Neural crest cell (in vitro differentiated cells): ENCODE results near the gene SLC2A9. TPM values are rescaled to one million over a fixed set of nuclear protein-coding genes. Genes with fewer than 3 reads are reported as not detected.

Source experiments
- DNase-seq: peaks from one replicate; pipeline ENCODE4 v3.0.0; 2021; ENCODE audit warnings: low read depth, mixed read lengths, low spot score
- H3K27ac Mint-ChIP-seq: one replicate; pipeline ENCODE4 v1.8.0; 2021; ENCODE audit warnings: mild to moderate bottlenecking, mixed read lengths; ENCODE audit not compliant: unreplicated experiment
- H3K27me3 Mint-ChIP-seq: 2 replicates; pipeline ENCODE4 v1.8.0; 2021; ENCODE audit warnings: low read depth, mild to moderate bottlenecking, mixed read lengths
- H3K36me3 Mint-ChIP-seq: 2 replicates; pipeline ENCODE4 v1.8.0; 2021; ENCODE audit warnings: low read depth, mild to moderate bottlenecking, mixed read lengths
- H3K4me1 Mint-ChIP-seq: 2 replicates; pipeline ENCODE4 v1.8.0; 2021; ENCODE audit warnings: mixed read lengths
- H3K4me3 Mint-ChIP-seq: one replicate; pipeline ENCODE4 v1.8.0; 2021; ENCODE audit warnings: mild to moderate bottlenecking, mixed read lengths
- H3K9me3 Mint-ChIP-seq: 2 replicates; pipeline ENCODE4 v1.8.0; 2021; ENCODE audit warnings: mixed read lengths
- CTCF ChIP-seq: fragments of 200-600 bp; sonication (generic); conservative IDR thresholded peaks from 2 replicates; pipeline ENCODE4 v1.5.0; 2021; ENCODE audit warnings: antibody characterized with exemption, mild to moderate bottlenecking
- total RNA-seq: library from RNA; stranded (reverse); gene quantifications from 2 replicates; pipeline ENCODE4 v1.2.1, GENCODE V29; 2021

The SLC2A9 gene
- total RNA-seq, 1 donor from 2014 or later, result 0.26 TPM

GRCh38 chr4:9820343-9820742 lies 201.0 kb downstream of the SLC2A9 start:
- peaks cover 16% of the 10 kb centered on the region for H3K27me3 Mint-ChIP-seq
- H3K27ac Mint-ChIP-seq, result no peak overlapping the region
- no peaks in the 10 kb centered on the region for H3K36me3 Mint-ChIP-seq
- TF ChIP-seq CTCF, result no peak
- H3K4me1 Mint-ChIP-seq, result no peaks in the 10 kb centered on the region
- H3K9me3 Mint-ChIP-seq, result peaks cover 5% of the 10 kb centered on the region
- no peak overlapping the region for H3K4me3 Mint-ChIP-seq
- no peak for DNase-seq

GRCh38 chr4:9816285-9816684 lies 205.0 kb downstream of the SLC2A9 start:
- no peak overlapping the region for H3K27ac Mint-ChIP-seq
- no peaks in the 10 kb centered on the region for H3K4me1 Mint-ChIP-seq
- H3K27me3 Mint-ChIP-seq, result peaks cover 11% of the 10 kb centered on the region
- peaks cover 5% of the 10 kb centered on the region for H3K9me3 Mint-ChIP-seq
- no peaks in the 10 kb centered on the region for H3K36me3 Mint-ChIP-seq
- TF ChIP-seq CTCF, result no peak
- H3K4me3 Mint-ChIP-seq, result no peak overlapping the region
- no peak for DNase-seq

- Mint-ChIP-seq H3K4me3 (no peak overlapping the region), H3K9me3 (peaks cover 2% of the 10 kb centered on the region), H3K27ac (no peak overlapping the region), H3K27me3 (peaks cover 5% of the 10 kb centered on the region), H3K36me3 (no peaks in the 10 kb centered on the region), H3K4me1 (peaks cover 11% of the 10 kb centered on the region)
- no peak for DNase-seq
- TF ChIP-seq CTCF, result no peak
Measured at GRCh38 chr4:9812501-9813340, 208.6 kb downstream of the SLC2A9 start.

- H3K4me3 Mint-ChIP-seq, result no peak overlapping the region
- no peaks in the 10 kb centered on the region for H3K9me3 Mint-ChIP-seq
- no peak for DNase-seq
- no peak overlapping the region for H3K27ac Mint-ChIP-seq
- peaks cover 3% of the 10 kb centered on the region for H3K27me3 Mint-ChIP-seq
- peaks cover 11% of the 10 kb centered on the region for H3K4me1 Mint-ChIP-seq
- TF ChIP-seq CTCF, result no peak
- H3K36me3 Mint-ChIP-seq, result no peaks in the 10 kb centered on the region
Measured at GRCh38 chr4:9811806-9812205, 209.5 kb downstream of the SLC2A9 start.

GRCh38 chr4:9808077-9808476 lies 213.2 kb downstream of the SLC2A9 start:
- no peak overlapping the region for H3K27ac Mint-ChIP-seq
- no peak overlapping the region for H3K4me3 Mint-ChIP-seq
- H3K9me3 Mint-ChIP-seq, result no peaks in the 10 kb centered on the region
- TF ChIP-seq CTCF, result no peak
- no peak for DNase-seq
- no peaks in the 10 kb centered on the region for H3K27me3 Mint-ChIP-seq
- no peaks in the 10 kb centered on the region for H3K36me3 Mint-ChIP-seq
- peaks cover 11% of the 10 kb centered on the region for H3K4me1 Mint-ChIP-seq
